Breast epithelium (tissue), 4 donors: ENCODE measurements around the gene PLIN4. TPM values are rescaled to one million over a fixed set of nuclear protein-coding genes. Genes with fewer than 3 reads are reported as not detected.
A peak's percentile ranks its signal among the peaks of the same experiment; 100 is the strongest.
"Not testable (repeated sequence)": the region's sequence is repeated elsewhere in the genome, so short reads cannot be mapped to it uniquely, and the experiment has no call there.

ENCODE experiments used
- DNase-seq, 2 donors: peaks; one replicate each; pipeline ENCODE4 v3.0.0-alpha.2; 2019; ENCODE audit warnings: low spot score in 2 of 2
- H3K27ac ChIP-seq, 2 donors: fragments of 200-600 bp; sonication (generic) in 1 of 2; one replicate each; pipeline ENCODE4 v1.5.1; 2016 to 2019; ENCODE audit warnings: mild to moderate bottlenecking in 1 of 2
- H3K27me3 ChIP-seq, 2 donors: fragments of 200-600 bp; sonication (generic) in 1 of 2; one replicate each; pipeline versions ENCODE4 v1.5.1 to v1.6.0; 2017 to 2019; ENCODE audit warnings: control low read depth in 1 of 2, mild to moderate bottlenecking in 1 of 2
- H3K36me3 ChIP-seq: fragments of 200-600 bp; one replicate; pipeline ENCODE4 v1.5.1; 2019
- H3K4me1 ChIP-seq, 2 donors: fragments of 200-600 bp; sonication (generic); one replicate each; pipeline ENCODE4 v1.5.1; 2016 to 2019; ENCODE audit warnings: control low read depth in 1 of 2
- H3K4me3 ChIP-seq, 3 donors: fragments of 200-600 bp; sonication (generic); 1 replicate in 2 of 3; 2 replicates in 1 of 3; pipeline ENCODE4 v1.5.1; 2016 to 2019; ENCODE audit warnings: mild to moderate bottlenecking in 3 of 3, moderate library complexity in 2 of 3
- H3K9me3 ChIP-seq, 2 donors: fragments of 200-600 bp; sonication (generic) in 1 of 2; one replicate each; pipeline ENCODE4 v1.5.1; 2016 to 2019; ENCODE audit warnings: control low read depth in 1 of 2
- CTCF ChIP-seq, 3 donors: fragments of 450-650 bp; IDR thresholded peaks; one replicate each; pipeline ENCODE4 v1.5.1; 2016 to 2017; ENCODE audit warnings: antibody characterized with exemption in 3 of 3, mild to moderate bottlenecking in 3 of 3, moderate library complexity in 3 of 3
- POLR2A ChIP-seq: fragments of 450-650 bp; IDR thresholded peaks from one replicate; pipeline ENCODE4 v1.6.1; 2016; ENCODE audit warnings: antibody characterized with exemption, mild to moderate bottlenecking, moderate library complexity
- POLR2AphosphoS5 ChIP-seq, 3 donors: sonication (generic); formaldehyde crosslinking; IDR thresholded peaks; one replicate each; pipeline ENCODE4 v1.6.1; 2017; ENCODE audit warnings: antibody characterized with exemption in 3 of 3
- intact Hi-C: fragments of 100-400 bp; cut with DNase I; formaldehyde crosslinking; loops from one replicate; pipeline ENCODE4 v1.15.1; 2023; ENCODE audit warnings: low total_unique reads
- total RNA-seq, 3 donors: library from RNA; depleted of rRNA; stranded (reverse); fragments of >200 nt; gene quantifications; one replicate each; pipeline ENCODE4 v1.1.0, GENCODE V29; 2016

Gene PLIN4
- total RNA-seq, 3 donors from 2014 or later = 50.1 to 629 (median 213) TPM

- peaks cover 0 to 8% of the 10 kb centered on the region in 2 donors for H3K27me3 ChIP-seq
- intact Hi-C loops = no loop called here
- H3K27ac ChIP-seq = peak overlapping the region in 1 of 2 donors; percentile 3
- no peaks in the 10 kb centered on the region for H3K4me1 ChIP-seq
- TF ChIP-seq CTCF (IDR thresholded peaks at IDR 0.05) = no peak
- TF ChIP-seq POLR2A = no peak
- TF ChIP-seq POLR2AphosphoS5 (IDR thresholded peaks at IDR 0.05) = no peak
- no peaks in the 10 kb centered on the region for H3K36me3 ChIP-seq
- peak overlapping the region; percentile 21 to 61 (median 47) for H3K4me3 ChIP-seq
- no peaks in the 10 kb centered on the region for H3K9me3 ChIP-seq
- DNase-seq = no peak
Observed at GRCh38 chr19:4542896-4543841, 24.9 kb upstream of the PLIN4 start.

GRCh38 chr19:4541806-4542145 is 23.5 kb upstream of the PLIN4 start:
- H3K4me1 ChIP-seq, H3K27ac ChIP-seq, H3K27me3 ChIP-seq, intact Hi-C loops, H3K9me3 ChIP-seq, DNase-seq, H3K36me3 ChIP-seq, H3K4me3 ChIP-seq: not testable (repeated sequence)

GRCh38 chr19:4541114-4541805 is 23.0 kb upstream of the PLIN4 start:
- Histone ChIP-seq H3K9me3 (no peaks in the 10 kb centered on the region), H3K27me3 (peaks cover 0 to 4% of the 10 kb centered on the region in 2 donors), H3K4me1 (no peaks in the 10 kb centered on the region), H3K27ac (no peak overlapping the region), H3K36me3 (no peaks in the 10 kb centered on the region), H3K4me3 (no peak overlapping the region)
- intact Hi-C loops = no loop called here
- TF ChIP-seq POLR2A = no peak
- TF ChIP-seq CTCF (IDR thresholded peaks at IDR 0.05) = no peak
- TF ChIP-seq POLR2AphosphoS5 (IDR thresholded peaks at IDR 0.05) = no peak
- no peak for DNase-seq

- peaks cover 0 to 4% of the 10 kb centered on the region in 2 donors for H3K27me3 ChIP-seq
- H3K27ac ChIP-seq = peak within 1 kb of the TSS; percentile 30 to 72
- no peaks in the 10 kb centered on the region for H3K36me3 ChIP-seq
- no peaks in the 10 kb centered on the region for H3K4me1 ChIP-seq
- peak in 1 of 3 donors; percentile 34 for TF ChIP-seq POLR2AphosphoS5 (IDR thresholded peaks at IDR 0.05)
- peak; percentile 21 for TF ChIP-seq POLR2A
- no peak for TF ChIP-seq CTCF (IDR thresholded peaks at IDR 0.05)
- no peaks in the 10 kb centered on the region for H3K9me3 ChIP-seq
- H3K4me3 ChIP-seq = peak within 1 kb of the TSS in 1 of 3 donors; percentile 38
- peak in 1 of 2 donors; percentile 50 for DNase-seq
- intact Hi-C loops = no loop called here
Observed at GRCh38 chr19:4539693-4540581, 21.7 kb upstream of the PLIN4 start, which contains the start of gene LRG1. Gene LRG1, minus strand, starts transcription at chr19:4540036. Its CDS starts 23 bp downstream, at chr19:4540013.

- intact Hi-C loops = no loop called here
- H3K4me3 ChIP-seq = peak overlapping the region in 1 of 3 donors; percentile 38
- TF ChIP-seq POLR2A (no peak), POLR2AphosphoS5 (IDR thresholded peaks at IDR 0.05) (no peak), CTCF (IDR thresholded peaks at IDR 0.05) (no peak)
- no peaks in the 10 kb centered on the region for H3K9me3 ChIP-seq
- H3K4me1 ChIP-seq = no peaks in the 10 kb centered on the region
- H3K27me3 ChIP-seq = peaks cover 0 to 4% of the 10 kb centered on the region in 2 donors
- no peaks in the 10 kb centered on the region for H3K36me3 ChIP-seq
- DNase-seq = no peak
- H3K27ac ChIP-seq = peak overlapping the region in 1 of 2 donors; percentile 72
Observed at GRCh38 chr19:4539169-4539692, 20.9 kb upstream of the PLIN4 start.
